HepG2 (cell line): ENCODE data around the gene NAB2. TPM values are rescaled to one million over a fixed set of nuclear protein-coding genes. Genes with fewer than 3 reads are reported as not detected.

Experiments used
- ATAC-seq: fragments of 200-7000 bp; cut with Tn5 transposase; 3 replicates; pipeline ENCODE4 v1.9.1; 2020; ENCODE audit warnings: mild to moderate bottlenecking, moderate library complexity
- BruUV-seq: library from RNA; stranded (reverse); fragments of 400-500 nt; replicated peaks from 2 replicates; lab custom pipeline; 2021; lab: Mats Ljungman, UMichigan
- CTCF ChIA-PET: fragments of 300-600 bp; formaldehyde crosslinking; extraction: SDS; loops from one replicate; lab custom pipeline; 2021; ENCODE audit warnings: low total read pairs, inconsistent platforms, low intra/inter-chr PET ratio; lab: Yijun Ruan, JAX
- POLR2A ChIA-PET: fragments of 350-600 bp; sonication (Branson Sonifier 250); formaldehyde crosslinking; loops from one replicate; lab custom pipeline; 2020; ENCODE audit warnings: antibody characterized with exemption, inconsistent platforms; lab: Yijun Ruan, JAX
- DNase-seq: peaks from one replicate; pipeline ENCODE4 v3.0.0-alpha.2; 2015; ENCODE audit warnings: low spot score
- FAIRE-seq: peaks from 3 replicates; lab custom pipeline; 2011; peaks lifted over from hg19 to GRCh38; lab: Jason Lieb, UNC
- H2AFZ ChIP-seq: one replicate; pipeline ENCODE4 v1.6.1; 2011; ENCODE audit warnings: low read length, inconsistent platforms
- H3K27ac ChIP-seq: fragments of 300-600 bp; 3 replicates; pipeline ENCODE4 v1.8.0; 2011; ENCODE audit warnings: mixed run types, mild to moderate bottlenecking, mixed read lengths, low read length, inconsistent platforms; ENCODE audit not compliant: insufficient read depth; ENCODE audit errors: extremely low read length
- H3K27me3 ChIP-seq, 2 experiments: fragments of 200-600 bp in 1 of 2; 2 replicates in 1 of 2; 3 replicates in 1 of 2; pipeline versions ENCODE4 v1.6.0 to v1.8.0; 2011; ENCODE audit warnings: low read length in 2 of 2, mild to moderate bottlenecking in 2 of 2, moderate library complexity in 2 of 2, inconsistent platforms in 1 of 2; ENCODE audit not compliant: insufficient read depth in 2 of 2, control insufficient read depth in 1 of 2
- H3K36me3 ChIP-seq, 2 experiments: fragments of 200-600 bp in 1 of 2; replicated peaks in 1 of 2; 2 replicates in 1 of 2; 3 replicates in 1 of 2; pipeline versions ENCODE4 v1.5.1 to v1.8.0; 2011; ENCODE audit warnings: low read length in 2 of 2, inconsistent platforms in 1 of 2; ENCODE audit not compliant: insufficient read depth in 2 of 2, control insufficient read depth in 1 of 2
- H3K4me1 ChIP-seq: 2 replicates; pipeline ENCODE4 v1.5.1; 2012; ENCODE audit warnings: low read length, inconsistent platforms; ENCODE audit not compliant: insufficient read depth
- H3K4me2 ChIP-seq: 2 replicates; pipeline ENCODE4 v1.6.0; 2011; ENCODE audit warnings: low read depth, low read length, inconsistent platforms
- H3K4me3 ChIP-seq, 3 experiments: fragments of 200-600 bp in 1 of 3; sonication (generic), shearing (Covaris generic) in 1 of 3; replicated peaks in 1 of 3; 2 replicates each; pipeline ENCODE4 v1.5.1; 2011 to 2016; ENCODE audit warnings: low read length in 3 of 3, inconsistent platforms in 2 of 3, low read depth in 2 of 3, mild to moderate bottlenecking in 2 of 3, control low read depth in 1 of 3, mixed read lengths in 1 of 3; ENCODE audit not compliant: insufficient read depth in 1 of 3
- H3K79me2 ChIP-seq: one replicate; pipeline ENCODE4 v1.6.1; 2011; ENCODE audit warnings: low read length, inconsistent platforms; ENCODE audit not compliant: insufficient read depth
- H3K9ac ChIP-seq: 2 replicates; pipeline ENCODE4 v1.6.0; 2011; ENCODE audit warnings: mild to moderate bottlenecking, low read depth, low read length, inconsistent platforms; ENCODE audit not compliant: insufficient read depth
- H3K9me3 ChIP-seq: 2 replicates; pipeline ENCODE4 v1.5.1; 2012; ENCODE audit warnings: mild to moderate bottlenecking, low read length
- H4K20me1 ChIP-seq: 2 replicates; pipeline ENCODE4 v1.6.0; 2011; ENCODE audit warnings: inconsistent platforms, mild to moderate bottlenecking, low read length, moderate library complexity; ENCODE audit not compliant: insufficient read depth
- PATZ1 ChIP-seq: sonication (generic); formaldehyde crosslinking; IDR thresholded peaks from 2 replicates; pipeline ENCODE4 v1.4.0; 2020; ENCODE audit warnings: missing genetic modification reagents
- ZHX1 ChIP-seq: sonication (generic); formaldehyde crosslinking; IDR thresholded peaks from 2 replicates; pipeline ENCODE4 v1.8.1; 2022; ENCODE audit warnings: low read depth, mild to moderate bottlenecking, missing genetic modification reagents
- WGBS: methylation state at CpG from one replicate; pipeline ENCODE4 v1.1.6; 2017; ENCODE audit warnings: low lambda C conversion rate; 5-methylcytosine and 5-hydroxymethylcytosine counted together
- in situ Hi-C: cut with HindIII; loops from 2 replicates; pipeline ENCODE4 v1.10.0; 2017; ENCODE audit warnings: low pct_unique_long_range_greater_than_20kb; ENCODE audit not compliant: extremely low pct_ligation_motif_present
- intact Hi-C: fragments of 100-400 bp; cut with micrococcal nuclease; formaldehyde crosslinking; loops from one replicate; pipeline ENCODE4 v1.10.0; 2022; ENCODE audit not compliant: unreplicated experiment
- polyA plus RNA-seq, 8 experiments: library from polyadenylated mRNA; depleted of rRNA in 3 of 8; stranded (reverse) in 7 of 8; unstranded in 1 of 8; fragments of >200 nt; fragmentation: Illumina TruSeq in 4 of 8; extraction: Trizol in 4 of 8; gene quantifications; 2 replicates each; pipeline versions ENCODE4 v1.2.1 to v1.2.3, GENCODE V29; 2011 to 2016; ENCODE audit warnings: low read depth in 4 of 8, missing spikeins in 1 of 8, mixed read lengths in 1 of 8; ENCODE audit not compliant: insufficient read depth in 1 of 8
- total RNA-seq, 5 experiments: library from RNA; depleted of rRNA; stranded (reverse); fragments of >200 nt; fragmentation: Illumina TruSeq; extraction: Trizol; gene quantifications; 2 replicates each; pipeline ENCODE4 v1.2.3, GENCODE V29; 2016; ENCODE audit warnings: low read depth in 1 of 5

The NAB2 gene
- total and polyA plus RNA-seq, 2 of the 13 experiments (the other 11 are each of a cell fraction or from before 2014, with no cell fraction given): 11.7 to 12.9 TPM

- H3K4me1 ChIP-seq: peaks cover 90% of the 10 kb centered on the region
- intact Hi-C loops (no loop called here), in situ Hi-C loops (no loop called here)
- no peak overlapping the region for H2AFZ ChIP-seq
- no TSS peak for BruUV-seq
- no peaks in the 10 kb centered on the region for H3K9me3 ChIP-seq
- TF ChIP-seq ZHX1 (CRISPR knock-in tag) (no peak), PATZ1 (CRISPR knock-in tag) (peak; percentile 38; the same call in 1 of the 2 replicates)
- no peak overlapping the region for H3K4me2 ChIP-seq
- WGBS: 90% methylated on average over 7 of the region's 7 CpGs
- POLR2A ChIA-PET: interaction anchor here (4.4 kb wide), 1 partner anchor 13 kb away, joined by 41 read pairs; the partner anchor contains the start of gene LRP1
- no peaks in the 10 kb centered on the region for H4K20me1 ChIP-seq
- H3K79me2 ChIP-seq: peaks cover 19% of the 10 kb centered on the region
- H3K36me3 ChIP-seq: peaks cover 33 to 61% of the 10 kb centered on the region in 2 experiments
- FAIRE-seq: no peak
- H3K4me3 ChIP-seq: no peak overlapping the region
- no peak for ATAC-seq
- CTCF ChIA-PET: no interaction called here
- H3K27ac ChIP-seq: no peak overlapping the region
- no peak overlapping the region for H3K9ac ChIP-seq
- no peak for DNase-seq
- no peaks in the 10 kb centered on the region for H3K27me3 ChIP-seq
Observed at GRCh38 chr12:57142727-57143126, 53.8 kb downstream of the NAB2 start.
